Adrenal gland (tissue), 12 donors: Measurements from ENCODE around the gene MXRA8. TPM values are rescaled to one million over a fixed set of nuclear protein-coding genes. Genes with fewer than 3 reads are reported as not detected.

Experiments used
- DNase-seq, 7 donors: peaks; one replicate each; pipeline ENCODE4 v3.0.0-alpha.2; 2019 to 2020
- H3K27ac ChIP-seq, 5 donors: fragments of 200-600 bp; sonication (generic) in 4 of 5; 1 replicate in 3 of 5; 2 replicates in 2 of 5; pipeline versions ENCODE4 v1.5.1 to v1.8.0; 2016 to 2020; ENCODE audit warnings: mild to moderate bottlenecking in 1 of 5
- H3K27me3 ChIP-seq: fragments of 200-600 bp; 2 replicates; pipeline ENCODE4 v1.8.0; 2021
- H3K36me3 ChIP-seq, 2 donors: fragments of 200-600 bp; replicated peaks in 1 of 2; 1 replicate in 1 of 2; 2 replicates in 1 of 2; pipeline versions ENCODE4 v1.5.1 to v1.8.0; 2018 to 2022
- H3K4me1 ChIP-seq, 2 donors: fragments of 200-600 bp; replicated peaks in 1 of 2; 1 replicate in 1 of 2; 2 replicates in 1 of 2; pipeline versions ENCODE4 v1.5.1 to v1.8.0; 2018 to 2021
- H3K4me3 ChIP-seq, 4 donors: fragments of 200-600 bp; sonication (generic) in 3 of 4; one replicate each; pipeline ENCODE4 v1.5.1; 2016 to 2018
- H3K9me3 ChIP-seq, 3 donors: fragments of 200-600 bp; sonication (generic) in 1 of 3; replicated peaks in 1 of 3; 1 replicate in 2 of 3; 2 replicates in 1 of 3; pipeline versions ENCODE4 v1.5.1 to v1.8.0; 2016 to 2021
- CTCF ChIP-seq, 6 experiments: fragments of 450-650 bp in 4 of 6; fragments of 200-600 bp in 2 of 6; sonication (generic) in 1 of 6; IDR thresholded peaks; 1 replicate in 5 of 6; 2 replicates in 1 of 6; pipeline versions ENCODE4 v1.5.1 to v1.8.0; 2016 to 2021; ENCODE audit warnings: antibody characterized with exemption in 6 of 6, mild to moderate bottlenecking in 2 of 6, moderate library complexity in 1 of 6
- POLR2A ChIP-seq, 2 donors: fragments of 450-650 bp; IDR thresholded peaks; one replicate each; pipeline ENCODE4 v1.6.1; 2017; ENCODE audit warnings: antibody characterized with exemption in 2 of 2, mild to moderate bottlenecking in 2 of 2, moderate library complexity in 1 of 2
- WGBS, 4 donors: extraction: QIAGEN DNeasy Blood & Tissue Kit in 2 of 4; methylation state at CpG; one replicate each; pipeline versions ENCODE4 v1.1.5 to v1.1.7; 2013 to 2017; 5-methylcytosine and 5-hydroxymethylcytosine counted together
- intact Hi-C, 2 donors: fragments of 100-400 bp; cut with DNase I; formaldehyde crosslinking; loops; one replicate each; pipeline versions ENCODE4 v1.14.1 to v1.15.0; 2022 to 2023
- polyA plus RNA-seq, 3 donors: library from polyadenylated mRNA; stranded (reverse); fragments of 200-250 nt in 2 of 3; fragments of 350-450 nt in 1 of 3; fragmentation: Illumina TruSeq in 1 of 3; extraction: RNeasy Lipid Tissue Mini Kit (QIAGEN cat#74804) in 1 of 3; gene quantifications; one replicate each; pipeline ENCODE4 v1.2.3, GENCODE V29; 2013 to 2014
- total RNA-seq, 9 donors: library from RNA; depleted of rRNA in 4 of 9; stranded (reverse); fragments of >200 nt in 4 of 9; fragments of 120-200 nt in 1 of 9; fragmentation: NEBNext Ultra II Directional in 1 of 9; extraction: Animal tissue kit (Norgen Biotek cat#: 25700) in 1 of 9; gene quantifications; one replicate each; pipeline versions ENCODE4 v1.1.0 to v1.2.4, GENCODE V29; 2013 to 2023
- donor health status: healthy with polysubstance abuse.
- donor health status: Bipolar disorder and iron deficiency.
- donor health status: DM: yes; HTN: yes; CAD: no.
- donor health status: DM: no; HTN: no; CAD: no.
- donor health status: DM: no; HTN: no; CAD: no.
- donor health status: DM: yes; HTN: yes; CAD: no.

MXRA8 gene
- total and polyA plus RNA-seq, 12 donors, result 8.4 to 104 (median 46.6) TPM

GRCh38 chr1:1342061-1342562, 16.2 kb downstream of the MXRA8 start:
- Histone ChIP-seq H3K27ac (no peak overlapping the region), H3K27me3 (no peaks in the 10 kb centered on the region), H3K36me3 (peaks cover 0 to 25% of the 10 kb centered on the region in 2 donors), H3K4me3 (no peak overlapping the region), H3K9me3 (no peaks in the 10 kb centered on the region), H3K4me1 (peaks cover 24 to 31% of the 10 kb centered on the region in 2 donors)
- no peak for TF ChIP-seq CTCF (IDR thresholded peaks at IDR 0.05)
- TF ChIP-seq POLR2A (IDR thresholded peaks at IDR 0.05), result no peak
- intact Hi-C loops, result no loop called here
- whole genome bisulfite sequencing, 4 donors, result 91 to 93% (median 91%) methylated on average over 12 to 28 of the region's 28 CpGs
- no peak for DNase-seq

- H3K27ac ChIP-seq, result no peak overlapping the region
- no peaks in the 10 kb centered on the region for H3K27me3 ChIP-seq
- H3K36me3 ChIP-seq, result peaks cover 0 to 25% of the 10 kb centered on the region in 2 donors
- H3K9me3 ChIP-seq, result no peaks in the 10 kb centered on the region
- intact Hi-C loops, result no loop called here
- peaks cover 20 to 26% of the 10 kb centered on the region in 2 donors for H3K4me1 ChIP-seq
- no peak overlapping the region for H3K4me3 ChIP-seq
- WGBS, 4 donors, result 86 to 93% (median 91%) methylated on average over 7 to 17 of the region's 17 CpGs
- TF ChIP-seq POLR2A (IDR thresholded peaks at IDR 0.05) (no peak), CTCF (IDR thresholded peaks at IDR 0.05) (no peak)
- no peak for DNase-seq
Observed at GRCh38 chr1:1341549-1342021, 16.8 kb downstream of the MXRA8 start.

- Histone ChIP-seq H3K27me3 (no peaks in the 10 kb centered on the region), H3K4me3 (no peak overlapping the region), H3K4me1 (peaks cover 14 to 20% of the 10 kb centered on the region in 2 donors), H3K9me3 (no peaks in the 10 kb centered on the region), H3K36me3 (peaks cover 0 to 25% of the 10 kb centered on the region in 2 donors), H3K27ac (no peak overlapping the region)
- intact Hi-C loops, result no loop called here
- TF ChIP-seq CTCF (IDR thresholded peaks at IDR 0.05) (no peak), POLR2A (IDR thresholded peaks at IDR 0.05) (no peak)
- WGBS, 4 donors, result 87 to 91% (median 89%) methylated on average over 23 to 36 of the region's 36 CpGs
- DNase-seq, result no peak
Observed at GRCh38 chr1:1340791-1341548, 17.4 kb downstream of the MXRA8 start.

- no peak for DNase-seq
- Histone ChIP-seq H3K4me3 (no peak overlapping the region), H3K9me3 (no peaks in the 10 kb centered on the region), H3K4me1 (peaks cover 6 to 12% of the 10 kb centered on the region in 2 donors), H3K27ac (no peak overlapping the region), H3K27me3 (no peaks in the 10 kb centered on the region), H3K36me3 (peaks cover 0 to 25% of the 10 kb centered on the region in 2 donors)
- 89 to 92% (median 90%) methylated on average over 9 to 23 of the region's 23 CpGs for WGBS, 4 donors
- TF ChIP-seq POLR2A (IDR thresholded peaks at IDR 0.05) (no peak), CTCF (IDR thresholded peaks at IDR 0.05) (no peak)
- intact Hi-C loops, result no loop called here
Observed at GRCh38 chr1:1340185-1340584, 18.2 kb downstream of the MXRA8 start.
